Measurements from ENCODE around the gene ATP11A. TPM values are rescaled to one million over a fixed set of nuclear protein-coding genes. Genes with fewer than 3 reads are reported as not detected.
"Not testable (repeated sequence)": the region's sequence is repeated elsewhere in the genome, so short reads cannot be mapped to it uniquely, and the experiment has no call there.

Gene ATP11A
- total RNA-seq, 1 donor from 2014 or later, result 37.0 TPM

DNA sequence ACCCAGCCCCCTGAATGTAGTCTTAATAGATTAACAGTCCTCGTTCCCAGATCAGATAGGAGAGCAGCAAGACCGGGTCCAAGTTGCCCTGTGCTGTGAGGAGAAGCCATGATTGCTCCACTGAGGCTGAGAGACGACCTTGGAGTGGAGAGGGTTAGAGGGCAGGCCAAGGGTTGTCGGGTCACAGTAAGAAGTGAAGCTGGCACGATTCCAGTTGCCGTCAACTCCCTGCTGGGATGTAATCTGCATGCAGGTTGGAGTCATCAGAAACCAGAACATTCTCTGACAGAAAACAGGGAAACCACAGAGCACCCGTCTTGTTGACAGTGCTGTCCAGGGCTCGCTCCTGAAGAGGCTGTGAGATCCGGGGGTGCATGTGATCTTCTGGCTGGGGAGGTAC lies 19.0 kb upstream of the ATP11A start:
- DNase-seq (ENCODE audit: low spot score), result no peak

DNA sequence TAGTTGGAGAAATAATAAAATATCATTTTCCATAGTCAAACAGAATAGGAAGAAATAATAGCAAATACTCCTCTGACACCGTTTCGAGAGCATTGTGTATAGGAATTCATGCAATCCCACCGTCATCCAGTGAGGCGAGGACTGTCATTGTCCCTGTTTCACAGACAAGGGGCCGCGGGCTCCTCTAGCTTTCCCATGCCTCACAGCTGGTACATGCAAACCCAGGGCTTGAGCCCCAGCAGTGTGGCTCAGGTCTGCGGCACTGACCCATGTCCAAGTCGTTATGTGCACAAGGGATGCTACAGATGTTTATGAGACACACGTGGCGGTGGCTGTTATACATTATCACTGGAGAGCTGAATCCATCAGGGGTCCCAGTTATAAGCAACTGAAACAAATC lies 18.5 kb upstream of the ATP11A start:
- DNase-seq (ENCODE audit: low spot score), result no peak

DNA sequence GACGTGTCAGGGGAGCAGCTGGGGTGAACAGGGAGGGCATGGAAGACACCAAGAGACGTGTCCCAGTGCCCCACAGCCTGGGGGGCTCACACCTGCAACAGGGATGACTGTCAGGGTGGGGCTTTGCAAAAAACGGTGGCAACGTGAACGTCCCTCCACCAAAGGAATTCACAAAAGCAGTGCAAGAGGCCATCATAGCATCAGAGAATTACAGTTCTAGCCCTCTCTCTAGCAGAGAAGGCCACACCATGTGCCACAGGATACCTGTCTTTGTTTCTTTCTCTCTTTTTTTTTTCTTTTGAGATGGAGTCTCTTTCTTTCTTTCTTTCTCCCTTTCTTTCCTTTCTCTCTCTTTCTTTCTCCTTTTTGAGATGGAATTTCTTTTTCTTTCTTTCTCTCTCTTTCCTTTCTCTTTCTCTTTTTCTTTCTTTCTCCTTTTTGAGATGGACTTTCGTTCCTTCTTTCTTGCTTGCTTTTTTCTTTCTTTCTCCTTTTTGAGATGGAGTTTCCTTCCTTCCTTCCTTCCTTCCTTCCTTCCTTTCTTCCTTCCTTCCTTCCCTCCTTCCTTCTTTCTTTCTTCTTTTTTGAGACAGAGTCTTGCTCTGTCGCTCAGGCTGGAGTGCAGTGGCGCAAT lies 17.1 kb upstream of the ATP11A start:
- no peak for DNase-seq (ENCODE audit: low spot score)

DNA sequence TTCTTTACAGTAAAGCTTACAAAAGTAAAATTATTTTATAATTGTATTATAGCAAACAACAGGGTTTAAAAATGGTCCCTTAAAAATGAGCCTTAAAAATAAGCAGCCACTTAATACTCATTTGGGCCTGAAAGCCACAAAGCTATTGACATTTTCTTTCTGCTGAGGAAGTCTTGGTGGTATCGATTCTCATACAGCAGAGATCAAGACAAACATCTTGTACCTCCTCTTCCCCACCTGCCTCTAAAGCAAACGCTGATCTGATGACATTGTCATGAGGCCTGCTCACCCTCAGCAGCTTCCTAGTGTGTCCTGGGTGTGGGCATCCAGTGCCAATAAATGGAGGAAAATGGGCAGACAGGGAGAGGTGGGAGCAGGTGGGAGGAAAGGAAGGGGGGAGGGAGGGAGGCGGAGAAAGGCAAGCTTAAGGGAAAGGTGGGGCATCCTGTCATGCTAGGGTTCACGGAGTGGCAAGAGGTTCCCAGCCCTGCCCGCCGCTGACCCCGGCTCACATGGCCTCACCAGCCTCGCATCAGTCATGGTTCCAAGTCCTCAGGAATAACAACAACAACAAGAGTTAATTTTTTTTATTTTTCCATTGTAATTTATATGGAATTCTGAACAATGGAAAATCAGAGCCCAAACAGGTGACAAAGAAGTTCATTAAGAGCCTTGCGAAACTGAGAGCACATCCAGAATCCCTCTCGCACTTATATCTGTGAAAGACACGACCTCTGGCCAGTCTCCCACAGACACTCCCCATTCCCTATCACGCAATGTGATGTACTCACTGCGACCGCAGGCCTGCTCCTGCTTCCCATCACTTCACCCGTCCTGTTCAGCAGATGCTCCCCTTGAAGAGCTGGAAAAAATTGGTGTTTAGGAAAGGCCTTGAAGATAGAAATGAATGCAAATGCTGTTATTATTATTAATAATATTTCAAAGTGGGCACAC lies 15.1 kb upstream of the ATP11A start:
- no peak for DNase-seq (ENCODE audit: low spot score)

DNA sequence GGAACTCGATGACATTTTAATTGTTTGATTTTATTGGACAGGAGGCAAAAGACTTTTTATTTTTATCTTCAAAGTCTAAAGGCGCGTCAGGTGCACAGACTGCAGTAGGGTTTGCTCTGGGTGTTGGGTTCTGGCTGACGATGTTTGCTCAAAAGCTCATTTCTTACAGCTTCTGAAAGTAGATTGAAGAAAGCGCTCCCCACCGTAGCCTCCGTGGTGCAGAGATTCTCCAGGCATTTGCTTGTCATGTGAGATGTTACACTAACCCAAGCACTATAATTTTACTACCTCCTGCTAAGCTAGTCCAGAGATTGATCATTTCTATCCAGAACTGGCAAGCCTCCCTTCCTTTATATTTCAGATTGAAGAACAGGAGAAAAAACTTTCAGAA lies 14.5 kb upstream of the ATP11A start:
- DNase-seq (ENCODE audit: low spot score), result no peak

DNA sequence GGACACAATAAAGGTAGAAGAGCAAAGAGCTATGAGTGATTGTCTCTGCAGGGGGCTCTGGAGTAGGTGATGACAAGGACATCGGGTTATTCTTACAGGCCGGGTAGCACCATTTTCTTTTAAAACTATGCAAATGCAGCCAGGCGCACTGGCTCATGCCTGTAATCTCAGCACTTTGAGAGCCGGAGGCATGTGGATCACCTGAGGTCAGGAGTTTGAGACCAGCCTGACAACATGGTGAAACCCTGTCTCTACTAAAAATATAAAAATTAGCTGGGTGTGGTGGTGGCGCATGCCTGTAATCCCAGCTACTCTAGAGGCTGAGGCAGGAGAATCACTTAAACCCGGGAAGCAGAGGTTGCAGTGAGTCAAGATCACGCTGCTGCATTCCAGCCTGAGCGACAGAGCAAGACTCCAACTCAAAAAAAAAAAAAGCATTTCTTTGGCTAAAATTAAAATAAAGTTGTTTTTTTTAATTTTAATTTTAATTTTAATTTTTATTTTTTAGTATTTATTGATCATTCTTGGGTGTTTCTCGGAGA lies 12.3 kb upstream of the ATP11A start:
- not testable (repeated sequence) for DNase-seq (ENCODE audit: low spot score)

DNA sequence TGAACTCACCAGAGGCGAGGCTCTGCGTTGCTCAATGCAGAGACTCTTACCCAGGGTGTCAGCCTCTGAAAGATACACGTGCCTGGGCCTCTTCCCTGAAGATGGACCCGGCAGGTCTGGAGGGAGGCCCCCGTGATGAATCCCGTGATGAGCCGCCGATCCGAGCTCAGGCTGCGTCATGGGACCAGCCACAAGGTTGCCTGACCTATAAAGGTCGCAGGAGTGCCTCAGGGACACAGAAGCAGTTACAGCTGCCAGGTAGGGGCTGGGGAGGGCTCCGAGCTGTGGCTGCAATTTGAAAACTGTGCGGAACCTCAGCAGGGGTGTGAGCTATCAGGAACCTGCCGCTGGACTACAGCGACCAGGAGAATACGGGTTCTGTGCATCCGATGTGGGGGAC lies 10.5 kb upstream of the ATP11A start:
- DNase-seq (ENCODE audit: low spot score), result no peak

DNA sequence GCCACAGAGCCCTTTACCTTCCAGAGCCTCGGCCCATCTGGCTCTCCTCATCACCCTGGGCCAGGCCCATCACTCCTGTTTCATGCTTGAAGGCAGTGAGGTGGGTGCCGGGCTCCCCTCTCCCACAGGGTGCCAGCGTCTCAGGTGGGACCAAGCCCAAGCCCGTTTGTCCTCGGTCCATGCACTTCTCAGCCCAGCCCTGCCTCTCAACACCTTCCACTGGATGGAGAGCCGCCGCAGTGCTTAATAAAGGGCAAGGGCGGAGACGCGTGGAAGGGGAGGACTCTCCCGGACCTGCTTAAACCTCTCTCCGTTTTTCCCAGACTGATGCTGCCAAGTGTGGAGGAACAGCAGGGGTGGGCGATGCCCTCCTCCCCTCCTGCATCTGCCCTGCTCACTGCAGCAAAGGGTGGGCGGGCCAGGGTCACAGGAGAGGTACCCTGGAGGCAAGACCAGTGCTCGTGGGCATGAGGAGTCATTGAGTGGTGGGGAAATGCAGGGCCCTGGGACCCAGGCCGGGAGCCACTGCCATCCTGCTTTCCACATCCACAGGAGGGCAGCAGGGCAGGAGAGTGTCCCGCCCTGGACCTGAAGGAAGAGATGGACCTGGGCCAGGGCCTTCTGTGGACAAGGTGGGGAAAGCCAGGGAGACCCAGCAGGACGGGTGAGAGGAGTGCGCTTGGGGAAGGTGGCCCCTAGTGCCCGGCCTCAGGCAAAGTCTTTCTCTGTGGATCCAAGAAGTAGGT lies 9.7 kb upstream of the ATP11A start:
- peak; percentile 31 for DNase-seq (ENCODE audit: low spot score)

DNA sequence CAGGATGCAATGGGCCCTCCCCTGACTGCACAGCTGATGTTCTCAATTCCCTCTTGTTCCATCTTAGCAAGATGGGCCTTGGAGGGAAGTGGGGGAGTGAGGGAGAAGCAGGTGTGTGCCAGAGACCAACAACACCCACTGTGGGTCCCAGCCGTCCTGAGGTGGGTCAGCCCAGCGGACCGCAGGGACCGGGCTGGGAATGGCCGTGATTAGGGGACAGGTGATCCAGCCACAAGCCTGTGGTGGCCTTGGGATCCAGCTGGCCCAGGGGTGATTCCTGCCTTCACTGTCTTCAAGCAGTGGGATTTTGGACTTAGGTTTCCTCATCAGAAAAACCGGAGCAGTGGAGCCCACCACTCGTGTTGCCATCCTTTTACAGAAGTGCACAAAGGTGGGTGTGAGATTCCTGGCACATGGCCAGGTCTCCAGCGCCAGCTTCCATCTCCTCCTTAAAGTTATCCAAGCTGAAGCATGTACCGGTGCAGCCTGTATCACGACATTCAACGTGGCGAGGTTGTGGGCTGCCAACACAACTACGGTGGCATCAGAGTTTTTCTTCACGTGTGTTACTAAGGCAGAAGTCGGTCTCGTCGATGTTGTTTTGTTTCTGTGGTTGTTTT lies 9.0 kb upstream of the ATP11A start:
- DNase-seq (ENCODE audit: low spot score), result peak; percentile 29

DNA sequence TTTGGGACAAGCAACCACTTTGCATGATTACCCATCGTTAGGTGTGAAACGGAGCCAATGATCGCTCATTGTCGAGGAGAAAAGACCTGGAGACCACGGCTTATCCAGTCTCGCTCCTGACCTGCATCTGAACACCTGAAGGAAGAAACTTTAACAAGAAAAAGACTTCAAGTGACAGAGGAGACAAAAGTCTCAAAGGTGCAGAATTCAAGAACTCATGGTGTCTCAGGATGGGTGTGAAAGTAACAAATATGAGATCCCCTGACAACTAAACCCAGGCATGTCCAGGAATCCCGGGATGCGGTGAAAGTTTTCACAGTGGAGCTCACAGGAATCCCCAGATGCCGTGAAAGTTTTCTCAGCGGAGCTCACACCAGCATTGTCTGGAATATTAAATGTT lies 6.3 kb upstream of the ATP11A start:
- no peak for DNase-seq (ENCODE audit: low spot score)

DNA sequence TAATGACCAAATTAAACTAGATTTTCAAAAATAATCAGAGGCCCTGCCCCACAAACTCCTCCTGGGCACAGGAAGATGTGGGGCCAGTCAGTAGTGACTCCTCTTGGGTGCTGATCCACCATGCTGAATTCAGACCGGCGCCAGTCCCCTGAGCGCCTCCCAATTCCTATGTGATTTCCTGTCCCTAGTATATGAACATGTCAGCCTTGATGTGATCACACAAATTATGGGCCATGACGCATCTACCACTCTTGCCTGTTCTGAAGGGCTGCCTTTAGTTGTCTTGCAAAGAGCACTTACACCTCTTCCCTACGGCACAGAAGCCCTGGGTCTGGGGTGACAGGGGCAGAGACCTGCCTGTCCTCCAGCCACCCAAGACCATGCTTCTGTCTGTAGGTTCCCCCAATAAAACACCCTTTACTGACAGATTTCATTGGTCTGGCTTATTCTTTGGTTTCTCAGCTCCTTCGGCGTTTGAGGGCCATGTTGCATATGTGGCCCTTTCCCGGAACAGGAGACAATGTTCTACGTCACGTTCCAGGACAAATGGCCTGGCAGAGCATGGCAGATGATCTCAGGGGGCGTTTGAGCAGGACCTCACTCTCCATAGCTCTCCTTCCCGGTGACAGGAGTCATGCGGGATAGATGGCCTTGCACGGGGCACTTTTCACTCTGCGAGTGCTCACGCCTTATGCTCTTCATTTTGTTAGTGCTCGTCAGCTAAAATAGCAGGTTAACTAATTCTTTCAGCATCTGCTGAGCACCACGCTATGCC lies 5.6 kb upstream of the ATP11A start:
- DNase-seq (ENCODE audit: low spot score), result peak; percentile 22

DNA sequence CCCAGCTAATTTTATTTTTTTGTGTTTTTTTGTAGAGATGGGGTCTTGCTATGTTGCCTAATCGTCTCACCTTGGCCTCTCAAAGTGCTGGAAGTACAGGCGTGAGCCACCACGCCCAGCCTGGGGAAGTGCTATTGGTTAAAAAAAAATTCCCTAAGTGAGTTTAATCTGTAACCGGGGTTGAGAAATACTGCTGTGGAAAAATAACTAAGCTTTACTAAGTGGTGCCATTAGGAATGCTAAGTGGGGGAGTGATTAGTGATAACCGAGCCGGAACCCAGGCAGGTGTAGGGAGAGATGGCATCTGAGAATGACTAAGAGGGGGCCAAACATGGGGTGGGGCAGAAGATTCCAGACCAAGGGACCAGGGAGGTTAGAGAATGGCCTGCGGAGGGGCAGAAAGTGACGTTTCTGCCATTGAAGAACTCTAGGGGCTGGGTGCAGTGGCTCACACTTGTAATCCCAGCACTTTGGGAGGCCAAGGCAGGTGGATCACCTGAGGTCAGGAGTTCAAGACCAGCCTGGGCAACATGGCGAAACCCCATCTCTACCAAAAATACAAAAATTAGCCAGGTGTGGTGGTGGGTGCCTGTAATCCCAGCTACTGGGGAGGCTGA lies 4.5 kb upstream of the ATP11A start:
- DNase-seq (ENCODE audit: low spot score), result not testable (repeated sequence)

DNA sequence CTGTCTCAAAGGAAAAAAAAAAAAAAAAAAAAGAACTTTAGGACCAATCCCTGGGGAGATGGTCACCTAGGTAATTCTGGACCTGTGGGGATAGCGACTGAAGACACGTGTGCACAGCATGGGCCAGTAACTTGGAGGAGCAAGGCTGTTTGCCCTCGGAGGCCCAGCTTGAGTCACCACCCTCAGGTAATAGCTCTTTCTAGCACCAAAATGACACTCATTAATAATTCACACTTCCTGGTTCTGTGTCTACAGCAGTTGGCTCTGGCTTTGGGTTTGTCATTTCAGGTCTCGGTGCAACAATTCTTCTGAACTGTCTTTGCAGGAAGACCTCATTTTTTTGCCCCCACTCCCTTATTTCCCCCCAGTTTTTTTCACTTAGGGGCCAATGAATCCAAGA lies 3.9 kb upstream of the ATP11A start:
- no peak for DNase-seq (ENCODE audit: low spot score)

DNA sequence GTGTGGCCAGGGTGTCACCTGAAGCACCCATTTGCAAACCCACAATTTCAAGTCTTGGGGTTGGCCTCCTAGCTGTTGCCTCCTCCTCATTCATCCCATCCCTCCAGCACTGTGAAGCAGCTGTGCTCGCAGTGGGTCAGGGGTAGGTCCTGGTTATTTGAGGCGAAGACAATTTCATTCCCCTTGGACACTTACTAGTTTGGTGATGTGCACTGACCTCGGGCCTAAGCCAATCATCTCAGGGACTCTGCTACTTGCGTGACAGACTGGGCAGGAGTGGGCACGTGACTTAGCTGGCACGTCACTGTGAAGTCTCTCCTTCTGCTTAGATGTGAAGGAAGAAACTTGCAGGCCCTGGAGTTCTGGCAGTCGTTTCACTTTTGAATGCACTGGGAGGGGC lies 3.5 kb upstream of the ATP11A start:
- no peak for DNase-seq (ENCODE audit: low spot score)

DNA sequence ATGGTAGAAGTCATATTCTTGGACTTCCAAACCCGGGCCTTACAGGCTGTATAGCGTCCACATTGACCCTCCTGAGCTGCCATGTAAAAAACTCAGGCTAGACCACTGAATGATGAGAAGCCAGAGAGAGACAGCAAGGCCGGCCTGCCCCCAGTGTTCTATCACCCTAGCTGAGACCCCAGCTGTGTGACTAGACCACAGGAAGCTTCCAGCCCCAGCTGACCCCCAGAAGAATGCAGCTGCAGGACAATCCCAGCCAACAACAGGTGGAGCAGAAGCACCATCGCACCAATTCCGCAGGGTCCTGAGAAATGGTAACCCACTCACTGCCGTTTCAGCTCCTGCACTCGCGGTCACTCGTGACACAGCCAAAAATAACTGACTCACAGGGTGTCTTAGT lies 2.9 kb upstream of the ATP11A start:
- DNase-seq (ENCODE audit: low spot score), result no peak

DNA sequence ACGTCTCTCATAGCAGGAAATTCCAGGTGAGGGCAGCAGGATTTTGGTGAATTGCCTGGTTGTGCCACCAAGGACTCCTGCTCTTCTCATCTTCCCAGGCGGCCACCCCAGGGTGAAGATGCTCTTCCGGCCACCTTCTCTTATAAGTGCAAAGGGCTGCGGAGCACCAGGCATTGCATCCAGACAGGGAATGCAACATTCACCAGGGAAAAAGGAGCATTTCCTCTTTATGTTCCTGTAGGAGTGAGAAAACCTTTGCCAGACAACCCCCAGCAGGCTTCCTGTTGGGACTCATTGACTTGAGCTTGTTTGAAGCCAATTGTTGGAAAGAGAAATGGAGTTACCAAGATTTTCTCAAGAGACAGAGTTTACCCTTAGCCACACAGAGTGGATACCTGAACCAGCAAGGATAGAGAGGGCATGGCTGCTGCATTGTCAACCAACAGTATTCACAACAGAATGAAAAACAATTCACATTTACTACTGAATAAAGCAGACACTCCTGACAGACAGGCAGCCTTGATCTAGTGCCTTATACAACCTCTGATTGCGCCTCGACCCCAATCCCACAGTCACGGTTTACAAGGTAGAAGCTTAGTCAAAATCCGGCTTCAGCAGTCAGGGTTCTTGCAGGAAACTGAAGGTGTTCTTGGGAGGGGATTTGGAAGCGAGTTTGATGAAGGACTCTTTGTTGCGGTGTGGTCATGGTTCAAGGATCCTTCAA lies 1.8 kb upstream of the ATP11A start:
- DNase-seq (ENCODE audit: low spot score), result no peak

DNA sequence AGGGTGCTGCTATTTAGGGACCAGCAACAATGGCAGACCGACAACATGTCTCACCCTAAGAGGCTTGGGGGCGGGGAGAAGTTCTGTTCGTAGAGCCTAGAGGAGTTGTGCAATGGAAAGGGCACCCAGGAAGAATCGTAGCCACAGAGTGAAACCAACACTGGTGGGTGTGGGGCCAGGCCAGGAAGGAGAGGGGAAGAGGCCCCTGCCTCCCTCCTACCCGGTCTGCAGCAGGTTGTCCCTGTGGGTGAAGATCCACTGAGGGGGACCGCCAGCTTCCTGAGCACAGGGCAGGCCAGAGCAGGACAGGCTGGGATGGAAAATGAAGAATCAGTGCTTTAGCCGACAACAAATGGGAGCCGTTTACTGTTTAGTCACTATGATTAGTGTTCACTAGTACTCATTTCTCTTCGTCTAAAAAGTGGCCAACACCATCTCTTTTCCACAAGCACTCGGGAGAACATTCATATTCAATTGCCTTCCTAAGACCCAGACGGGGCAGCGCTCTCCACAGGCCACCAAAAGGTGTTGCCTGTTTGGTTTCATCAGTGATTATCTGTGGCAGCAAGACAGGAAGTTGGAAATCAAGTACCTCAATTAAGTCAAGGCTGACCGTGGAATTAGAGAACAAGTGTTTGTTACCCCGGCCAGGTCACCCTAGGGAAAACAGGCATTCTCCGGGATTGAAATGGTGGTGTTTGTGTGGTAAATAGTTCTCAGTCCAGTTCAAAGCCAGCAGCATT lies 1.1 kb upstream of the ATP11A start:
- DNase-seq (ENCODE audit: low spot score), result no peak

DNA sequence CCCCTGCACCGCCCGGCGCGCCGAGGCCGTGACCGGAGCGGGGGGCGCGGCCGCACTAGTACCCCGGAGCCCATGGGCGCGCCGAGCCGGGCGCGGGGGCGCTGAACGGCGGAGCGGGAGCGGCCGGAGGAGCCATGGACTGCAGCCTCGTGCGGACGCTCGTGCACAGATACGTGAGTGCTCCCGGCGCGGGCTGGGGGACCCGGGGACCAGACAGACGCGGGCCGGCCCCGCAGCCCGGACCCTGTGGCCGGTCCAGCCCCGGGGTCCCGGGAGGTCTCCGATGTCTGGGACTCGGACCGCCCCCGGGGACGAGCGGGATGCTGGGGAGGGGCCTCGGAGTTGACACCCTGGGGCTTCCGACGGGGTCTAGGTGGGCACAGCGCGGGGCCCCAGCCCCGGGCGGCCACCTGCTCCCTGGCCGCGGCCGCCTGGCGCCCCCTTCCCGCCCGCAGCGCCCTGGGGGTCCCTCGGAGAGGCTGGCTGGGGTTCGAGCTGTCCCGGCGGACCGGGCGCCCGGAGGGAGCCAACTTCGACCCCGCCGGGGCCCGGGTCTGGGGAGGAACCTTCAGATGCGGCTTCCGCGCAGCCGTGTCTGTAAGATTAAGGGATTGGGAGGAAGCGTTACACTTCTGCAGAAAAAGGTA lies 568 bp downstream of the ATP11A start:
- DNase-seq (ENCODE audit: low spot score), result peak; percentile 51

DNA sequence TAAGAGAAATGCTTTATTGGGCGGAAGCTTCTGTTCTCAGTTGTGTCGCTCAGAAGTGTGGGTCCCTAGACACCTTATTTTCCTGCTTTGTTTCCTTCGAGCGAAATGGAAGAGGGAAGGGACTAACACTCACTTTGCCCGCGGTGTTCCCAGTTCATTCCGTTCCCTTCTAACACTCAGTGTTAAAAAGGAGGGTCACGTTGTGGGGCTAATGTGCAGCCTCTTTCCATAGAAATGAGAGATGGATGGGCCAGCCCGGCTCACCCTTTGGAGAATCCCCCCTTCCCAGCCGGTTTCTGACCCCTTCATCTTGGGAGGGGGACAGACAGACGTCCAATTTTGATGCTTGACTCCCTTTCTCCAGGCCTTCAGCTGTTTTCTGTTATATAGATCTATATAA lies 2.3 kb downstream of the ATP11A start:
- DNase-seq (ENCODE audit: low spot score), result no peak

All from ureter (tissue), 1 donor.